Fibroblast of skin of right quadriceps (primary cell): Measurements from ENCODE around the gene ADSS2.

Source experiments
- DNase-seq: peaks from one replicate; pipeline ENCODE4 v3.0.0-alpha.2; 2013

ADSS2 gene

GRCh38 chr1:244361764-244362473, 89.8 kb downstream of the ADSS2 start:
- peak; percentile 69 for DNase-seq
